Measurements from ENCODE around the gene HDLBP. TPM values are rescaled to one million over a fixed set of nuclear protein-coding genes. Genes with fewer than 3 reads are reported as not detected.

The HDLBP gene
- total RNA-seq, 2 experiments from 2014 or later: 170 to 176 TPM

- Histone ChIP-seq H3K79me2 (ENCODE audit: insufficient read depth, low read depth, low read length) (peaks cover 80% of the 10 kb centered on the region), H3K9me2 (ENCODE audit: insufficient read depth, low read length) (no peaks in the 10 kb centered on the region), H3K9me3 (ENCODE audit: low read length) (no peaks in the 10 kb centered on the region), H3K4me3 (ENCODE audit: low read depth, low read length, poor library complexity, severe bottlenecking) (peak overlapping the region; percentile 30), H4K20me1 (ENCODE audit: insufficient read depth, low read length) (peaks cover 36% of the 10 kb centered on the region), H3K27ac (ENCODE audit: low read depth, low read length, poor library complexity, severe bottlenecking) (no peak overlapping the region), H3K36me3 (ENCODE audit: insufficient read depth, low read length) (peaks cover 5% of the 10 kb centered on the region; the same call in 1 of the 2 replicates), H3K4me1 (ENCODE audit: insufficient read depth, low read length, poor library complexity, severe bottlenecking) (peaks cover 51% of the 10 kb centered on the region), H3K4me2 (ENCODE audit: low read length) (peak overlapping the region; percentile 58), H2AFZ (ENCODE audit: low read length) (no peak overlapping the region)
- intact Hi-C loops (cut with micrococcal nuclease; ENCODE audit: unreplicated experiment): loop anchor here (10.0 kb wide), 1 partner anchor 726 kb away; the partner anchor contains the start of gene CAPN10
- TF ChIP-seq CTCF (conservative IDR thresholded peaks at IDR 0.05; ENCODE audit: low read length) (peak; percentile 57), EZH2phosphoT487 (IDR thresholded peaks at IDR 0.05; ENCODE audit: borderline replicate concordance, low read depth, low read length) (no peak)
- DNase-seq (ENCODE audit: low spot score): peak; percentile 54
- POLR2A ChIA-PET: interaction anchor here (0.6 to 1.5 kb wide), 3 partner anchors 17 to 80 kb away, joined by 3 to 4 read pairs (median 3); no protein-coding TSS in a partner anchor
- CTCF ChIA-PET (ENCODE audit: unreplicated experiment): no interaction called here
- no TSS peak for BruUV-seq (replicated peaks)
Observed at GRCh38 chr2:241310917-241311566, 4.4 kb downstream of the HDLBP start.

- POLR2A ChIA-PET: no interaction called here
- intact Hi-C loops (cut with micrococcal nuclease; ENCODE audit: unreplicated experiment): loop anchor here (10.0 kb wide), 1 partner anchor 725 kb away; the partner anchor contains the start of gene CAPN10
- H3K4me2 ChIP-seq (ENCODE audit: low read length): peak overlapping the region; percentile 58
Observed at GRCh38 chr2:241309684-241310117, 5.8 kb downstream of the HDLBP start.

More at GRCh38 chr2:241309684-241310117, 5.8 kb downstream of the HDLBP start:
- TF ChIP-seq EZH2phosphoT487 (IDR thresholded peaks at IDR 0.05; ENCODE audit: borderline replicate concordance, low read depth, low read length) (no peak), CTCF (conservative IDR thresholded peaks at IDR 0.05; ENCODE audit: low read length) (no peak)
- DNase-seq (ENCODE audit: low spot score): peak; percentile 69
- Histone ChIP-seq H3K9me2 (ENCODE audit: insufficient read depth, low read length) (no peaks in the 10 kb centered on the region), H4K20me1 (ENCODE audit: insufficient read depth, low read length) (peaks cover 36% of the 10 kb centered on the region), H3K79me2 (ENCODE audit: insufficient read depth, low read depth, low read length) (peaks cover 79% of the 10 kb centered on the region), H3K27ac (ENCODE audit: low read depth, low read length, poor library complexity, severe bottlenecking) (peak overlapping the region; percentile 39), H3K4me1 (ENCODE audit: insufficient read depth, low read length, poor library complexity, severe bottlenecking) (peaks cover 51% of the 10 kb centered on the region), H3K4me3 (ENCODE audit: low read depth, low read length, poor library complexity, severe bottlenecking) (peak overlapping the region; percentile 37), H2AFZ (ENCODE audit: low read length) (no peak overlapping the region), H3K9me3 (ENCODE audit: low read length) (no peaks in the 10 kb centered on the region), H3K36me3 (ENCODE audit: insufficient read depth, low read length) (peaks cover 7% of the 10 kb centered on the region; the same call in 1 of the 2 replicates)
- CTCF ChIA-PET (ENCODE audit: unreplicated experiment): no interaction called here
- no TSS peak for BruUV-seq (replicated peaks)
